Dedifferentiated amniotic fluid mesenchymal stem cell (primary cell): Measurements from ENCODE around the gene GPR84.

Experiments
- DNase-seq: peaks from one replicate; pipeline ENCODE4 v3.0.0-alpha.2; 2016; ENCODE audit errors: extremely low spot score

Gene GPR84

DNA sequence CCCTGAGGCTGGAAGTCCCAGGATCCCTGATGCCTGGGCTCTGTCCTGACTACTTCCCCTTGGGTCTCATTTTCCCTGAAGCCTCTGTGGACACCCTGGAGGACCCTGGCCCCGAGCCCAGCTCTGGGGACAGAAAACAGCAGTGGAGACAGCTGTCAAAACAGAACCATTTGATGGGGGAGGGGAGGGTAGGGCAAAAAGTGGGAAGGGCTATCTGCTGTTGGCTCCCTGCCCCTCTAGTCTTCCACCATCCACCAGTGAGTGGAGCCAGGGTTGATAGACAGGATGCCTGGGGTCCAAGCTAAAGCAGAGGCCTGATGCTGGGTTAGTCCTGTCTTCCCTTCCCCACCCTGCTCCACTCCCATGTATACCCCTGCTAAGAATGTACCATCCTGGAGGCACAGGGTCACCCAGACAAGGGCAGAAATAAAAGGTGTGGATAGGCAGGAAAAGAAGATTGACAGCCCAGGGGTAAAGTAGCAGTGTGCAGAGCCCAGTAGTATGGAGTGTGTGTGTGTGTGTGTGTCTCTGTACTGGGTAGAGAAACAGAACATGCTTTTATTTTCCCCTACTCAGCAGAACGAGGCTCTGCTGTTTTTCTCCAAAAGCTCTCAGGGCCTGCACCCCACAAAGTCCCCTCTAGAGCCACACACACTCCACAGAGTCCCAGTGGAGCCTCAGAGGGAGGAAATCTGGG lies 10.4 kb upstream of the GPR84 start:
- no peak for DNase-seq

DNA sequence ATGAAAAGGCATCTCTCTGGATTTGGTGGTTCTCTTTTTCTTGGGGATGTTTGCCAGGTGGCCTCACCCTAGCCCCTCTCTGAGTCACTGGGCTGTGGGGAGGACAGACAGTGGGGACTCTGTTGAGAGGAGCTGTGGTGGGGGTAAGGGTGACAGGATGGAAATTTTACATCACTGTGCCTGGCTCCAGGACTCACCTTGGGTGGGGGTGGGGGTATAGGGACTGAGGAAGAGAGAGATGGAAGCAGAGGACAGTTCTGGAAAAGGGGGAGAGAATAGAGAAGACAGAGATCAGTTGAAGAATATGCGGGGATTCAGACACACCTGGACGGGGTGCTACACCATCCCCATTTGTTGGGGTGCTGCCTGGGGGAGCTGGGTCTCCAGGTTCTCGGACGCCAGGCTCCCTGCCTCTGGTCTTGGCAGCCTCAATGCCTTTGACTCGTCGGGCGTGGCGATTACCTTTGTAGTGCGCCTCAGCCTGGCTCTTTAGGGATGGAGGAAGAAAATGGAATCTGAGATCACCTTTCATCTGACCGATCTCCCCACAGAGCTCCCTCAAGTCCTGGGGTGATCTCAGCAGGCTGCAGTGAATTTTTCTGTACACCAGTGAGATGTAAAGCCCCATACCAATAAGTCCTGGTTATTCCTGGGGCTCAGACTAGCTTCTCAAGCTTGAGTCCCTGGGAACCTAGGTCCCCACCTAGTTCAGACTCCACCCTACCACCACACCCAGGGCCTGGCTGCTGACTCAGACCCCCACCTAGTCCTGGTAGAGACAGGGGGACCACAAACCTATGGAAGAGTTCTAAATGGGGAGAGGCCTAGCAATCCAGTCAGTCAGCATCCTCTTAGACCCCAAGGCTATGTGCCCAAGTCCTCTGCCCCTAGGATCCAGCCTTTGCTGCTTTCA lies 9.6 kb upstream of the GPR84 start:
- no peak for DNase-seq

DNA sequence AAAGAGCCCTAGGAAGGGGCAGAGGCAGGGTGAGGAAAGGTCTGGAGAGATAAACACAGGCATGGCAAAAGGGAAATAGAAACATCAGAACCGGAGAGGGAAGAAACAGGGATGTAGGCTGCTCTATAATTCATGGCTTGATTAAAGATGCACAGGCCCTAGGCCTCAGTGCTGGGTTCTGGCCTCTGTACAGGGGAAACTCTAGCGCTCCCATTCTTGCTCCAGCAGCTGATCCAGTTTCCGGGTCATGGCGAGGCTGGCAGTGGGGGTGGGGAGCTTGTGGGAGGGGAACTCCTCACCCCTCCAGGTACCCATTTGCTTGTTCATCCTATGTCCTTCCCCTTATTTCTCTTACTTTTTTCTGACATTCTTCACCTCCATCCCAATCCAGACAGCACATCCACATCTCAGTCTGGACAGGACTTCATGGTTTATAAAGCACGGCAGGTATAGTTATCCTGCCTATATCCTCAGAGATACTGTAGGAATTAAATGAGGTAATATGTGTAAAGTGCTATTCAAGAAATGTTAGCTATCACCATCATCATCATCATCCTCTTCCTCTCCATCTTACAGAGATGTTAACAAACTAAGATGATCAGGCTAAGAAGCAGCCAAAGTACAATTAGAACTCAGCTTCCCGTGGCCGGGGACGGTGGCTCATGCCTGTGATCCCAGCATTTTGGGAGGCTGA lies 8.0 kb upstream of the GPR84 start:
- DNase-seq: no peak

DNA sequence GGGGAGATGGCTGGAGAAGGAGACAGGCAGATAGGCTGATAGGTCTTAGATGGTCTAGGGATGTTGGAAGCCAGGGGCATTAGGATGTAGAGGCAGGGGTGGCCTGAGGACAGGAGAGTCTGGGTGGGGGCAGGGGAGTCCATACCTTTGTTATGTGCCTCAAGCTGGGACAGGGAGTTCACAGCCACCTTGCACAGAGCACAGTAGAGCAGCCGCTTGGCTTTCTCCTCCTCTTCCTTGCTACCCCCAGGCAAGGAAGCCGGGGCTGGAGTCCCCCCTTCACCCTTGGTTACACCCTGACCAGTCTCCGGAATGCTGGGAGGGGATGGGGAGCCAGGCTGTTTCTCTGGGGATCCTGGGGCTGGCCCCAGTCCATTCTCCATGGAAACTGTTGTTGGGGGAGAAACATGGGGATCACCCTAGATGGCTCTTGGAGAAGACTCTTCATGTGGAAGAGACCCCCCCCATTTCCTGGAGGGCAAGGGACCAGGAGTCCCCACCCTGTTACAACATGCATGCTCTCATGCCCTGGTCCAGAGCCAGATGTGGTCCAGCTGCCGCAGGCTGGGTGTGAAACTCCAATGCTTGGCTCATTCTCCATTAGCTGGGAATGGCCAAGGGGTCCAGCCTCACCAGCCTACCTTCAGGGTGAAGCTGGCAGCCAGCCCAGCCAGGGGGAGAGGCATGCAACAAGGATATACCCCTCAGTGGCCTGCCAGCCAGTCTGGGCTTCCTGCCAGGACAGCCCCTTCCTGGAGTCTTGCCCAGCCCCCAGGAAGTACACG lies 7.2 kb upstream of the GPR84 start:
- DNase-seq: no peak

DNA sequence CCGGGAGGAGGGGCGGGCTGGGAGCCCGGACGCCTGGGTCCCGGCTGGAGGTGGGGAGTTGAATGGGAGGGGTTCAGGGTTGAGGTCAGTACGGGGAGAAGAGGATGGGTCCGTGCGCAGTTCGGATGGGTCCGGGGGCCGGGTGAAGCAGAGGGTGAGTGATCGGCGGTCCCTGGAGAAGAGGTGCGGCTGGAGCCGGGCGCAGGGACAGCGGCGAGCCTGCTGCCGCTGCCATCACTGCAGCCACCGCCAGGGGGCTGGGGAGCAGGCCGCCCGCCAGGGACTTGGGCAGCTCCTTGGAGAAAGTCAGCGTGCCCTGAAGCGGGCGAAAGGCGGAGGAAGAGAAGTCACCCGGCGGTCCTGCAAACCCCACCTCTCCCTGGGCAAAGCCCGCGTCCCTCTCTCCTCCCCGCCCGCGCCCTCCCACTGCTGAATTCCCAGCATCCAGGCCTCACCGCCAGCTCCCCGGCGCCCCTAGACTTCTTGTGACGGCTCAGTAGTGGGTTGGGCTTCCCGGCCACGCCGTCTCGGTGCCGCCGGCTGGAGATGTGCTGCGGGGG lies 6.0 kb upstream of the GPR84 start:
- DNase-seq: peak; percentile 81

DNA sequence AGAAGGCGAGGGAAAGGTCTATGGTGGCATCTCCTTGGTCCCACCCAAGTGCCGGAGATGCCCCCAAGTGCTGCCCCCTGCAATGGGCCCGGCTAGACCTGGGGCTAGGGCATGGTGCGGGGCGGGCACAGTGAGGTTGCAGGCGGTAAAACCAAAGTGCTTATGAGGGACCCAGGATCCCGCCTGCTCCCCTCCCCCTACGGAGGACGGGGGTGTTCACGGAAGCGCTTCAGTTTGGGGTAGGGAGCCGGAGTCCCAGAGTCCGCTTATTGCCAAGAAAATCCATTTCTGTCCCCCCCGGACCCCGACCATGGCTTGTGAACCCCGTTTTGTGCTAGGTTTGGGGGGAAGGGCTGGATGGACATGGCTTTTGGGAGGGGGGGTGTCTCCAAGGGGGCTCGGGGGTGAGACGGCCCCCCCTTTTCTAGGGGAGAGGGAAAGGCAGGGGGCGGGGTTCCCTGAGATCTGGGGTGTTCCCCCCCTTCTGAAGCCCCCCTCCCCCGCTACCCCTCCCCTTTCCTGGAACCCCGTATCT lies 5.4 kb upstream of the GPR84 start:
- DNase-seq: no peak

DNA sequence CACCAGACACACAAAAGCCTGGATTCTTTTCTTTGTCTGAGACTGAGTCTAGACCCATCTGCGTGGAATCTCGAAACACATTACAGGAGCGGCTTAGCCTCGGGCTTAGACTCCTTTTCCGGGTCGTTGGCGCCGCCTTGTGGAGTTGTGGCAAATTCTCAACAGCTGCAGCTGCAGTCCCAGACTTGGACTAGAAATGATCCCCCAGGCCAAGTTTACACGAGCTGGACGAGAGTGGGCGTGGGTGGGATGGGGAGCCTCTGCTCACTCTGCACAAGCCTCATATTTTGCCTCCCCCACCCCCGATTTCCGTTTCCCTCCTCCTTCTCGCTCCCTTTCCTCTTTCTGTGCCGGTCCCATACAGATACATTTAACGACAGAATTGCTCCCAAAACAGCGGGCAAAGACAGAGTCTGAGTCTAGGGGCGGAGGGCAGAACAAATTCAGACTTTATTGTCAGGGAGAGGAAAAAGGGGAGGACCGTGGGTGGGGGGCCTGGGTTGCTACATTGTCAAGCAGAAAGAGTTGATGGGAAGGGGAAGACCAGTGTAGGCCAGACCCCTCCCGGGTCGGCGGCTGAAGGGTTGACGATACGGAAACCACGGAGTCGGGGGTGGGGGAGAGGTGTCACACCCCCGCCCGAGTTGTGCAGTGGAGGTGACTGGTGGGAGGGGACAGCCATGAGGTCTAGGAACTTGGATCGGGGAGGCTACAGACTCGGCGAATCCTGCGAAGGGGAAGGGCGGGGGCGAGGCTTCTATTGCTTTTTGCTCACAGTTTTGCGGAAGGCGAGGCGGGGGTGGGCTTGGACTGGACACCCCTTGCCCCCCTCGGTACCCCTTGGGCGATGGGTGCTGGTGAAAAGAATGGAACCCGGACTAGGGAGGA lies 4.7 kb upstream of the GPR84 start:
- DNase-seq: peak; percentile 93

DNA sequence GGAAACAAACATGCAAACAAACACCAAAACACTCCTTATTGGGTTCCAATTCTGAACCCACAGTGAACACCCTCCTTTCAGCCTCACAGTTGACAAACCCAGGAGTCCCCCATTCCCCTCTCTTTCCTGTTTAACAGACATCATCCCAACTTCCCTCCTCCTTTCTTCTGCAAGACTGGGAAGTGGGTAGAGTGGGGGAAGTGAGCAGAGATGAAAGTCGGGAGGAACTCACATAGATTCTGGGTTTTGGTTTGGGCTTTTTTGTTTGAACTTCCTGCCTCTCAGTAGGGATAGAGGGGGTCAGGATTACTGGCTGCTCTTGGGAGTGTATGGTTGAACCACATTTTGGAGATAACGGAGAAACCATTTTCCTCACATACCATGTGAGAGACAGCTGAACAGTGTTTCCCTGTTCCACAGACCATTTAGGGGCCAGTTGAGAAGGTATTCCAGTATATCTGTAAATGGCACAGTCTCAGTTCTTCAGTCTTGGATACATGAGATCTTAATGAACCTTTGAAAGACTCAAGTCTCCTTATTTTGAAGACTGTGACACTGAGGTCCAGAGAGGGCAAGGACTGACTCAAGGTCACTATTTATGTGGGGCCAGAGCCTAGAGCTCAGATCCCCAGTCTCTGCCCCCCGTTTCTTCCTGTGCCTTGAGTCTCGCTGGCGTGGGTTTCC lies 3.9 kb upstream of the GPR84 start:
- no peak for DNase-seq

DNA sequence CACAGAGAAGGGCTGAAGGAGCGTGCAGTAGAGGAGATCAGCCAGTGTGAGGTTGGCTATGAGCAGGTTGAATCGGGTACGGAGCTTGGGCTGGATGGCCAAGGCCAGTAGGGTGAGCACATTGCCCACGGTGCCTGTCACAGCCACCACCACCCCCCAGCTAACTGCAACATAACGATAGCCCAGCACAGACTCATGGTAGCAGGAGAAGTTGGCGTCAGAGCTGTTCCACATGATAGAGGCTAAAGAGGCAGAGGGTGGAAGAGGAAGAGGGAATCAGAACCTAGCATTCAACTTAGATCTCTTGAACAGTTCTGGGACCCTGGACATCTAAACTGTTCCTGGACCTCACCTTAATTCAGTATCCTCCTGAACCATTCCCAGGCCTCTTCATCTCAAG lies 668 bp downstream of the GPR84 start:
- DNase-seq: no peak

DNA sequence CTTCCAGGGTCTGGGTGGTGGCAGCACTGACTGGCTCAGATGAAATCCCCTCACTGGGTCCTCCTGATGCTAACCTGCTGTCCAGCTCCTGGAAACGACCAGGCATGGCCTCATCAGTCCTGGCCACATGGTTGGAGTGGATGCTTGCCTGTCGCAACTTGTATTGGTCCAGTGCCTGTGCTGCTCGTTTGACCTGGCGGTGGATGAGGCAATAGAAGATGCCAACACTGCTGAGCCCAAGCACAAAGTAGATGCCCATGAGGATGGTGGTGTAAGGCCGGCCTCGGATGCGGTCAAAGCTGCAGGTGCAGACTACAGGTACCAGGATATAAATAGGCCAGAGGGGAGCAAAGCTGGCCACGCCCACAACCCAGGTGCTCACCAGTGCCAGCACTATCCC lies 1.2 kb downstream of the GPR84 start:
- no peak for DNase-seq

DNA sequence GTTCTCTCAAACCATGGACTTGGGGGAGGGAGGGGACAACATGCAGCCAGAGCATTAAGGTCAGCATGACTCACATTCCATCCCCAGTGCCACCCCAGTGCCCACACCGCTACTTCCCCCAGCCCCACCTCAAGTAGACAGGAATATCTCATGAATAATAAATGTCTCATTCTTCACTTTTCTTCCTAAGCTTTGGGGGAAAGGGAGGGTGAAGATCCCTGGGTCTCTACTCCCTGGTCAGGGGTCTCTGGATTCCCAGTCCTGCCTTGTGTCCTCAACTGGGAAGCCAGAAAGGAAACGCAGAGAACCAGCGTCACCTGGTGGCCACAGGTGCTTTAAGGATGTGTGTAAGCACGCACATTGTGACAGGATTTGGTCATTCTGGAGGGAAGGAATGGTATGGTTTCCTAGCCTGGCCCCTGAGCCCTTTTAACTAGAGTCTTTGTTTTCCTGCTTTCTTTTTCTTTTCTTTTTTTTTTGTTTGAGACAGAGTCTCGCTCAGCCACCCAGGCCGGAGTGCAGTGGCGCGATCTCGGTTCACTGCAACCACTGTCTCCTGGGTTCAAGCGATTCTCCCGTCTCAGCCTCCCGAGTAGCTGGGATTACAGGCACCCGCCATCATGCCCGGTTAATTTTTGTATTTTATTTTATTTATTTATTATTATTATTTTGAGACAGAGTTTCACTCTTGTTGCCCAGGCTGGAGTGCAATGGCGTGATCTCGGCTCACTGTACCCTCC lies 3.4 kb downstream of the GPR84 start:
- DNase-seq: peak; percentile 24

DNA sequence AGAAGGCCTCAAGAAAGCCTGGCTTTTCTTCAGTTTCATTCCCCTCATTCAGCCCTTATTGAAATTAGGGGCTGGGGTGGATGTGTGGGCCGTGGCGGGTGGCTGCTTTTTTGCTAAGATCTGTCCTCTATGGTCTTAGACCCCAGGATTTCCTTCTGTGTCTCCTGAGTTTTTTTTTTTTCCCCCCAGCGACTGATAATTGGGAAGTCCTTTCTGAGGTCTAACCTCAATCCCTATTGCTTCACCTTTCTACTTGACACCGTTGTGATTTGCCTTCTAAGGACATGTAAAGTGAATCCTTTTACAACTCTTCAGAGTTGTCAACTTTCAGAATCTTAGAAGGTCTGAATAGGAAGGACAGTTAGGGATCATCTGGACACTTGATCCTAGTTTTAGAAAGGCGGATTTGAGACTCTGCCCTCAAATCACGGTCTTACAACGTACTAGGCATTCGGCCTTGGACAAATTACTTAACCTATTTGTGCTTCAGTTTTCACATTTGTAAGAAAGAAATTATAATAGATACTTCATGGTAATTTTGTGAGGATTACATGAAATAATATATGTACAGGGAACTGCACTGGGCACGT lies 4.4 kb downstream of the GPR84 start:
- no peak for DNase-seq

DNA sequence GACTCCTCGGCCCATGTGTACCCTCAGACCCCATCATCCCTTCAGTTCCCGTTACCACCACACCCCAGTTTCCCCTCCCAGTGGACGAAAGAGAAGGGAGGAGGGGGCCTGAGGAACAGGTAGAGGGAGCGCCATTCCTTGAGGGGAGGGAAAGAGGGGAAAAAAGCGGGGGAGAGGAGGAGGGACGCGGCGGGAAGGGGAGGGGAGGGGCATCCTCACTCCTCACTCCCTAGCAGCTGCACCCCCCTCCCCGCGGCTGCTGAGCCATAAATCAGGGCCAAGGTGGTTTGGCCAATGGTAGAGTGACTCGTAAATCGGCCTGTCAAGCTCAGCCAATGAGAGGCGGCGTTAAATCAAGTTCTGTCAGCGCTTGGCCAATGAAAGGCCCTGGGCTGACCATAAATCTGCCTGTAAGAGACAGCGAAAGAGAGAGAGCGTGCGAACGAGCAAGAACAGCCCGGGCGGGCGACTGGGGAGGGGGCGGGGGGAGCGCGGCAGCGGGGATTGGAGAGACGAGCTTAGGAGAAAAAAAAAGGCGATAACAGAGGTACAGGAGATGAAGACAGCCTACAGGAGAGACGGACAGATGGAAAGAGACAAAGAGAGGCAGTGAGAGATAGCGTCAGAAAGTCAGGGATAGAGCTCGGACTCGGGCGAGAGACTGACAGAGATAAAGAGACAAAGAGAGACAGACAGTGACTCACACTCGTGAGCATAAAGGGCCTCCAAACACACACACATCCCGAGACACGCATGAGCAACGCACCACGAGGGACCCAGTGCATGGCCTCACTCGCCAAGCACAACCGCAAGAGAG lies 5.1 kb downstream of the GPR84 start:
- DNase-seq: peak; percentile 100

DNA sequence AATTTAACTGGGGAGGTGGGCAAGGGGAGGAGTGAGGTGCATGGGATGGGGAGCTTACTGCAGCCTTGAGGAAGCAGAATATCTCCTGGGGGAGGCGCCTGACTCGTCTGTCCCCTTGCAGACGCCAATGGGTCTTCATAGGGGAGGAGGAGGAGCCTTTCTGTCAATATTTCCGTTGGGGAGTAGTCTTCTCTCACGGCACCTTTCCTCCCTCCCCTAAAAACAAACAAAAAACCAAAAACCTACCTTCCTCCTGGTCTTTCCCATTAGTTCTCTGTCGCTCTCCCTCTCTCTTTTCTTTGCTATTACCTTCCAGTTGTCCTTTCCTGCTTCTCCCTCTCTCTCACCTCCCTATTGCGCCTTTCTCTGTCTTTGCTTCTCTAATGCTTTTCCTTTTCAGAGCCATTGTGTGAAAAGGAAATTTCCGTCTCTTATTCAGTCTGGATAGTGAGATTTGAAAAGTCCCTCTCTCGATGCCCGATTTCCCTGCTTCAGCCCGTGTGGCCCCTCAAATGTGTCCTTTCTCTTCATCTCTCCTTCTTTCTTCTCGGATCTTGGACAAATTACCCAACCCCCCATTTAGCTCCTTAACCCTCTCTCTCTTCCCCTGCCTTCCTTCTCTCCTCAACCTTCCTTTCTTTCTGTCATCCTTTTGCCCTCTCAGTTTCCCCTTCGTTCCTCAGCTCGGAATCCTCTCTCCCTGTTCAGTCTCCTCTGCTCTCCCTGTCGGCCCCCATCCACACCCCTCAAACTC lies 5.9 kb downstream of the GPR84 start:
- no peak for DNase-seq

DNA sequence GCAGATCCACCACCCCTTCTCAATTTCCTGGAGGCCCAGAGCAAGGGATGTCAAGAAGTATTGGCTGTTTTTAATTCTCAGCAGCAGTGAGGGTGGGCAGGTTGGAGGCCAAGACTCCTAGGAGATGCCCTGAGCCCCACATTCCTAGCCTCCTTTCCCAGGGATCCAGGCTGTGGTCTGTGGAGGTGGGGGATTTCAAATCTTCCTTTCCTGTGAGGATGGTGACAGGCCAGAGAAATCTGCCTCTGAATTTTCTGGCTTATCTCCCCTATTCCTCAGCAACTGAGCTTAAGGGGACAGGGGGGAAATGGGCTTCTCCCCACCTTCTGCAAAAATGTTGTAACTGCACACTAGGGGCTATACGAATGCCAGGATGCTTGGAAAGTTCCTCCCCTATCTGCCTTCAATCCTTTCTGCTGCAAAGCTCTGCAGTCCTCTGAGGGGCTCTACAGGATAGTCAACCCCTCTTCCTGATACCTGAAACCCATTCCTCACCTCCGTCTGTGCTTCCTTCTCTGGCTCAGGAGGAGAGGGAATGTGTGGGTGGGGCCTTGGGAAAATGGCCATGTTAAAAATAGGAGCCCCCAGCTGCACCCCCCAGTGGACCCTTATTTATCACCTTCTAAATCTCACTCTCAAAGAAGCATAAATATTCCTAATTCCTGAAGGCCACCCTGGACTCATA lies 6.6 kb downstream of the GPR84 start:
- DNase-seq: no peak

DNA sequence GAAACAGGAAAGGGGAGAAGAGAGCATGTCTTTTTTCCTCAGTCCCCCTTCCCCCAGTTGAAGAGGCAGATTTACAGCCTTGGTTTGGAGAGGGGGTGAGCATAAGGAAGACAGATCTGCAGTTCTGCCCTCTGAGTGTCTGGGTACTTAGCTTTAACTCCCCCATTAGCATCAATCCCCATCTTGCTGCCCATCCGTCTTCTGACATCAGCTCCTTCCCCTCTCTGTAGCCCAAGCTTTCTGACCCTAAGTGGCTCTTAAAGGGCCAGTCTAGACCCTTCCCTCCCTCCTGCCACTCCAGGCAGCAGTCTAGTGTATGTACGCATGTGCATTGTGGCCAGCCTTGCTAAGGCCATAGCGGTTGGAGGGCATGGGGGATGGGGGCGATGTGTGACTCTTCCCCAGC lies 7.3 kb downstream of the GPR84 start:
- DNase-seq: no peak
